Esophagus squamous epithelium (tissue), 4 donors: ENCODE data around the gene KANK3.

Experiments
- POLR2A ChIP-seq, 4 donors: fragments of 450-650 bp; IDR thresholded peaks; one replicate each; pipeline ENCODE4 v1.6.1; 2017; ENCODE audit warnings: antibody characterized with exemption in 4 of 4, mild to moderate bottlenecking in 4 of 4, moderate library complexity in 3 of 4
- TF ChIP-seq, protein P1 (sequence below), 6 experiments: fragments of 450-650 bp in 4 of 6; fragments of 200-600 bp in 2 of 6; sonication (generic) in 2 of 6; IDR thresholded peaks; one replicate each; pipeline ENCODE4 v1.5.1; 2016 to 2019; ENCODE audit warnings: antibody characterized with exemption in 6 of 6, mild to moderate bottlenecking in 4 of 6, moderate library complexity in 4 of 6

GRCh38 chr19:8386990-8387389, 43.9 kb upstream of the KANK3 start:
- TF ChIP-seq, protein P1, sequence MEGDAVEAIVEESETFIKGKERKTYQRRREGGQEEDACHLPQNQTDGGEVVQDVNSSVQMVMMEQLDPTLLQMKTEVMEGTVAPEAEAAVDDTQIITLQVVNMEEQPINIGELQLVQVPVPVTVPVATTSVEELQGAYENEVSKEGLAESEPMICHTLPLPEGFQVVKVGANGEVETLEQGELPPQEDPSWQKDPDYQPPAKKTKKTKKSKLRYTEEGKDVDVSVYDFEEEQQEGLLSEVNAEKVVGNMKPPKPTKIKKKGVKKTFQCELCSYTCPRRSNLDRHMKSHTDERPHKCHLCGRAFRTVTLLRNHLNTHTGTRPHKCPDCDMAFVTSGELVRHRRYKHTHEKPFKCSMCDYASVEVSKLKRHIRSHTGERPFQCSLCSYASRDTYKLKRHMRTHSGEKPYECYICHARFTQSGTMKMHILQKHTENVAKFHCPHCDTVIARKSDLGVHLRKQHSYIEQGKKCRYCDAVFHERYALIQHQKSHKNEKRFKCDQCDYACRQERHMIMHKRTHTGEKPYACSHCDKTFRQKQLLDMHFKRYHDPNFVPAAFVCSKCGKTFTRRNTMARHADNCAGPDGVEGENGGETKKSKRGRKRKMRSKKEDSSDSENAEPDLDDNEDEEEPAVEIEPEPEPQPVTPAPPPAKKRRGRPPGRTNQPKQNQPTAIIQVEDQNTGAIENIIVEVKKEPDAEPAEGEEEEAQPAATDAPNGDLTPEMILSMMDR (IDR thresholded peaks at IDR 0.05): no peak
- no peak for TF ChIP-seq POLR2A (IDR thresholded peaks at IDR 0.05)
